Measurements from ENCODE around the gene RNF187. TPM values are rescaled to one million over a fixed set of nuclear protein-coding genes. Genes with fewer than 3 reads are reported as not detected.
"Not testable (repeated sequence)": the region's sequence is repeated elsewhere in the genome, so short reads cannot be mapped to it uniquely, and the experiment has no call there.

Gene RNF187
- total RNA-seq, 1 donor from 2014 or later = 31.8 TPM

GRCh38 chr1:228488818-228489674 is 1.9 kb downstream of the RNF187 start:
- DNase-seq = no peak

DNA sequence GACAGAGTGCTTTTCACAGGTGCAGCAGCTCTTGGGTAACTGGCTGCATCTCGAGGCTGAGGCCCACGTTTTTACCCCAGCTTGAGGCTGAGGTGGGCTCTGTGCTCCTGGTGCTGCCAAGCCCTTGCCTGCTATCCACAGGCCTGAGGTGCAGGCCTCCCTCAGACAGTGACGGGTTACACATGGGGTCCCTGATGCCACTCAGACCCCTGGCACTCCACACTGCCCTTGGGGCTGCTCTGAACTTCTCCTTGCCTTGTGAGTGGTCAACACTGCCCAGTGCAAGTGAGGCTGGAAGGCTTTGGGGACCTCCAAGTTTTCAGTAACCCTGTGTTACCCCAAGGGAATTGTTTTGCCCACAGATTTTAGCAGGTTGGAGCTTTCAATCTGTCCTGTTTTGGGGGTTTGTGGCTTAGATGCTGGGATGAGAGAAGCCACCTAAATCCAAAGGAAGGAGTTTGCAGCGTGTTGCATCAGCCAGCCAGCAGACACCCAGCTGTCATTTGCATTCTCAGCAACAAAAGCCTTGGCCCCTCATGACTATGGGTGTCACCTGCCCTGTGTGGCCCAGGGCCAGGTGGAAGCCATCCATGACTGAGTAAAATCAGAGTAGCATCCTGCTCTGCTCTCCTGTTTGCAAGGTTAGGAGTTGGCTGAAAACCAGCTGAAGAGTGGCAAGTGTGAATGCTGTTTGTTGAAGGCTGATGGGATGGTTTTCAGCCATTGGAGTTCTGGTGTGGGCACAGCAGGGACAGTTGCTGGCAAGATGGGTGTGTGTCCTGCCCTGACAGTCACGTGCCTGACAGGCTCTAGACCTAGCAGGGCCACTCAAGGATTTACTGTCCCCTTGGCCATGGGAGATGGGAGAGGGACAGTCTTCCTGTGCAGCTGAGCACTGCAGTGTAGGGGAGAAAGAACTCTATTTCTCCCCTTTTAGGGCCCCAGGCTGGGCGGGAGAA is 3.2 kb downstream of the RNF187 start:
- DNase-seq = no peak

DNA sequence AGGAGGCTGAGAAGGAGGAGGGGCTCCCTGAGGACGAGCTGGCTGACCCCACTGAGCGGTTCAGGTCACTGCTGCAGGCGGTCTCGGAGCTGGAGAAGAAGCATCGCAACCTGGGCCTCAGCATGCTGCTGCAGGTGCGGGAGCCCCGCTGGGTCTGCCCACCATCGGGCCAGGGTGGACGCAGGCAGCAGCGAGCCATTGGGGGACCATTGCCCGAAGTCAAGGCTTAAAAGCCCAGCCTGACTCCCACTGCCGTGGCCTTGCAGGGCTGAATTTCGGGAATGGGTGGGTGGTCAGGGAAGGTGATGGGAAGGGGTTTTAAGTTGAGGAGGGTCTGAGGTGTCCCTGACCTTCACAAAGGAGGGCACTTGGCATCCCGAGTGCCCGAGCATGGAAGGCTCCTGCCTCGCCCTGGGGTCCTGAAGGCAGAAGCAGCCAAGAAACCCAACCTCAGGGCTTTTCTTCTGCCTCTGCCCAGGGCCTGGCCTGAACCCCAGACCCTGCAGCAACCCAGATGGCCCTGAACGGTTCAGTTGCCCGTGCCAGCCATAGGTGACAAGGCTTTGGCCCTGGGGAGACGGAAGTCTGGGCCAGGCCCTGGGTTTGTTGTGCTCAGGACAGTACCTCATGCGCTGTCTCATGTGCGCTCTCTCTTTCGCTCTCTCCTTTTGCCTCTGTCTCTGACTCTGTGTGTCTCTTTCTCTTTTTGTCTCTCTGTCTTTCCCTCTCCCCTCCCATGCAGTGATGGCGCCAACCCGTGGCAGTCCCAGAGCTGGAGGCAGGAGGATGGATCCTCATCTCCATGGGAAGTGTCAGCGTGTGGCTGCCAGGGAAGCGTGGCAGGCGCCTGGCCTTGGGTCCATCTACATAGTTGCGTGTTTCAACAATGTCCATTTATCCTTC is 6.2 kb downstream of the RNF187 start:
- DNase-seq = no peak

GRCh38 chr1:228494044-228494353 is 6.8 kb downstream of the RNF187 start:
- no peak for DNase-seq

GRCh38 chr1:228494391-228494790 is 7.2 kb downstream of the RNF187 start:
- no peak for DNase-seq

GRCh38 chr1:228494970-228495853 is 8.0 kb downstream of the RNF187 start:
- DNase-seq = no peak

- DNase-seq = no peak
Measured at GRCh38 chr1:228496084-228496483, 8.9 kb downstream of the RNF187 start.

DNA sequence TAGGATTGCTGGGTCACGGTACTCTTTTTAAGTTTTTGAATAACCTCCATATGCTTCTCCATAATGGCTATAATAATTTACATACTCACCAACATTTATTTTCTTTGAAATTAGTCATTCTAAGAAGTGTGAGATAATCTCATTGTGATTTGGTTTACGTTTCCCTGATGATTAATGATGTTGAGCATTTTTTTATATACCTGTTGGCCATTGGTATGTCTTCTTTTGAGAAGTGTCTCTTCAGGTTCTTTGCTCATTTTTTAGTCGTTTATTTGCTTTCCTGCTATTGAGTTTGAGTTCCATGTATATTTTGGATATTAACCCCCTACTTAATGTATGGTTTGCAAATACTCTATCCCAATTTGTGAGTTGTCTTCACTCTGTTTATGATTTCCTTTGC is 9.3 kb downstream of the RNF187 start:
- DNase-seq = no peak

DNA sequence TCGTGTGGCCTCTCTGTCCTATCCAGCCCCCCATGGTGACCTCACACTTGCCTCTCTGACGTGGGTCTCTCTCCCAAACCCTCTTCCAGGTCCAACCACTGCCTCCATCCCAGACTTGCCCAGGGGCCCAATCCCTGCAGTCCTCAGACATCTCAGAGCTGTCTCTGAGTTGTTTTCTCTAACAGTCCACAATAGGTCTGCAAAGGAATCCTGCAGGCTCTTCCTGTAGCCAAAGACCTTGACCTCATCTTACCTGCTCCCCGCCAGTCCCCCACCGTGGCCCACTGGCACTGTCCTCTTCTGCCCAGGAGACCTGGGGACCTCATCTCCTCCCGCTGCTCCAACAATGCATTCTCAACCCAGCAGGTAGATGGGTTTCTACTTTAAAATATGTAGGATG is 10.0 kb downstream of the RNF187 start:
- no peak for DNase-seq

GRCh38 chr1:228497817-228498216 is 10.6 kb downstream of the RNF187 start:
- DNase-seq = no peak

GRCh38 chr1:228500143-228500734 is 13.1 kb downstream of the RNF187 start:
- no peak for DNase-seq

- peak; percentile 60 for DNase-seq
Measured at GRCh38 chr1:228500901-228501871, 14.0 kb downstream of the RNF187 start.

DNA sequence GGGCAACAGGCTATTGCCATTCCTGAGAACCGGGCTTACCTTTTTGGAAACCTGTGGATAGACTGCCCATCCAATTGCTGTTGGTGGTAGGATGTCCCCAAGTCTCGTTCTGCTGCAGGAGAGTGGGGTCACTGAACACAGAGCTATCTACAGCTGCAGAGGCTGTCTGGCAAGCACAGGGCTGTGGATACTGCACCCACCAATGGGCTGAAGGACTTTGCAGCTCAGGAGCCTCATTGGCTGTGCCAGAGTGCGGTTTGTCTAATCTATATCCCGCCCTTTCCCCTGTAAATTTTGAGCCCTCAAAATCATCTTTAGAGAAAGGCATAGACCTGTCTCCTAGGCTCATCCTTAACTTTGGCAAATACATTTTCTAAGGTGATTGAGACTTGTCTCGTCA is 15.3 kb downstream of the RNF187 start:
- DNase-seq = no peak

DNA sequence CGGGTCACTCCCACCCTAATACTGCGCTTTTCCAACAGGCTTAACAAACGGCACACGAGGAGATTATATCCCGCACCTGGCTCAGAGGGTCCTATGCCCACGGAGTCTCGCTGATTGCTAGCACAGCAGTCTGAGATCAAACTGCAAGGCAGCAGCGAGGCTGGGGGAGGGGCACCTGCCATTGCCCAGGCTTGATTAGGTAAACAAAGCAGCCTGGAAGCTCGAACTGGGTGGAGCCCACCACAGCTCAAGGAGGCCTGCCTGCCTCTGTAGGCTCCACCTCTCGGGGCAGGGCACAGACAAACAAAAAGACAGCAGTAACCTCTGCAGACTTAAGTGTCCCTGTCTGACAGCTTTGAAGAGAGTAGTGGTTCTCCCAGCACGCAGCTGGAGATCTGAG is 18.8 kb downstream of the RNF187 start:
- not testable (repeated sequence) for DNase-seq

- no peak for DNase-seq
Measured at GRCh38 chr1:228507961-228508652, 20.9 kb downstream of the RNF187 start.

DNA sequence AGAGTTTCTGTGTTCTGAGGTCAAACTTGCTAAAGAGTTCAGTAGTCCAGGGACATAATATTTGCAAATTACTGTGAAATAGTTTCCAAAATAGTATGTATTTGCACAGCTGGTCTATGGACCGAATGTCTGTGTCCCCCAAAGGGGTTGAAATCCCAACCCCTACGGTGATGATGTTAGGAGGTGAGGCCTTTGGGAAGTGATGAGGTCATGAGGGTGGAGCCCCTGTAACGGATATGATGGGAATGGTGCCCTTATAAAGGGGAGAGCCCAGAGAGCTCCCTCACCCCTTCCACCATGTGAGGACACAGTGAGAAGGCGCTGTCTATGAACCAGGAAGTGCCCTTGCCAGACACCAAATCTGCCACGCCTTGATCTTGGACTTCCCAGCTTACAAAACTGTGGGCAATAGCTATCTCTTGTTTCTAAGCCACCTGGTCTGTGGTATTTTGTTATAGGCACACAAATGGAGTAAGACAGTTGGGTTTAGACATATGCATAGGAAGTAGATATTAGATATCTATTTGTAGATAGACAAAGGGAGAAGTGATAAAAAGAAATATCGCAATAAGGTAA is 21.7 kb downstream of the RNF187 start:
- DNase-seq = no peak

- no peak for DNase-seq
Measured at GRCh38 chr1:228510101-228510802, 23.1 kb downstream of the RNF187 start.
